SK-N-SH (cell line): ENCODE results near the gene LRRC49. TPM values are rescaled to one million over a fixed set of nuclear protein-coding genes. Genes with fewer than 3 reads are reported as not detected.

ENCODE experiments used
- CTCF ChIA-PET: fragments of 300-600, 350-600 bp; formaldehyde crosslinking; extraction: SDS; loops from one replicate; lab custom pipeline; 2021; lab: Yijun Ruan, JAX
- POLR2A ChIA-PET: fragments of 350-600 bp; sonication (Branson Sonifier 250); formaldehyde crosslinking; extraction: SDS; loops from one replicate; lab custom pipeline; 2020; ENCODE audit warnings: antibody characterized with exemption, inconsistent platforms; lab: Yijun Ruan, JAX
- DNase-seq: peaks from one replicate; pipeline ENCODE4 v3.0.0; 2012
- H2AFZ ChIP-seq: fragments of 200-600 bp; sonication (generic); 2 replicates; pipeline ENCODE4 v1.8.1; 2016; ENCODE audit warnings: antibody characterized with exemption, mild to moderate bottlenecking, low read depth
- H3F3A ChIP-seq: fragments of 200-600 bp; sonication (generic); replicated peaks from 2 replicates; pipeline ENCODE3; 2016; ENCODE audit warnings: antibody characterized with exemption, mild to moderate bottlenecking; ENCODE audit not compliant: insufficient read depth
- H3K27ac ChIP-seq, 2 experiments: fragments of 200-500 bp in 1 of 2; fragments of 200-600 bp in 1 of 2; sonication (Bioruptor generic) in 1 of 2; sonication (generic), shearing (Covaris generic) in 1 of 2; 2 replicates each; pipeline versions ENCODE4 v1.5.1 to v1.6.1; 2014 to 2016; ENCODE audit warnings: low read depth in 2 of 2, inconsistent platforms in 1 of 2, low read length in 1 of 2, mild to moderate bottlenecking in 1 of 2, mixed read lengths in 1 of 2
- H3K27me3 ChIP-seq: fragments of 200-600 bp; sonication (generic), shearing (Covaris generic); 2 replicates; pipeline ENCODE4 v1.6.1; 2016; ENCODE audit warnings: mixed run types; ENCODE audit not compliant: insufficient read depth
- H3K36me3 ChIP-seq, 2 experiments: fragments of 200-500 bp in 1 of 2; fragments of 200-600 bp in 1 of 2; sonication (Bioruptor generic) in 1 of 2; sonication (generic) in 1 of 2; replicated peaks in 1 of 2; 2 replicates each; pipeline versions ENCODE3 to v1.5.1; 2014 to 2016; ENCODE audit warnings: low read length in 1 of 2, mild to moderate bottlenecking in 1 of 2; ENCODE audit not compliant: insufficient read depth in 2 of 2, control insufficient read depth in 1 of 2
- H3K4me1 ChIP-seq, 2 experiments: fragments of 200-500 bp in 1 of 2; fragments of 200-600 bp in 1 of 2; sonication (Bioruptor generic) in 1 of 2; sonication (generic), shearing (Covaris generic) in 1 of 2; 2 replicates each; pipeline versions ENCODE4 v1.5.1 to v1.6.1; 2014 to 2016; ENCODE audit warnings: low read depth in 1 of 2, low read length in 1 of 2, mixed run types in 1 of 2; ENCODE audit not compliant: insufficient read depth in 2 of 2, control insufficient read depth in 1 of 2
- H3K4me2 ChIP-seq: fragments of 200-600 bp; sonication (generic), shearing (Covaris generic); 2 replicates; pipeline ENCODE4 v1.6.1; 2017; ENCODE audit warnings: mixed run types
- H3K4me3 ChIP-seq, 2 experiments: fragments of 200-500 bp in 1 of 2; fragments of 200-600 bp in 1 of 2; sonication (Bioruptor generic) in 1 of 2; sonication (generic), shearing (Covaris generic) in 1 of 2; 2 replicates each; pipeline versions ENCODE4 v1.5.1 to v1.8.1; 2014 to 2016; ENCODE audit warnings: low read depth in 2 of 2, inconsistent platforms in 1 of 2, low read length in 1 of 2, mild to moderate bottlenecking in 1 of 2, mixed read lengths in 1 of 2, moderate library complexity in 1 of 2
- H3K79me2 ChIP-seq: fragments of 200-600 bp; sonication (generic); 2 replicates; pipeline ENCODE4 v1.8.1; 2017; ENCODE audit warnings: mild to moderate bottlenecking; ENCODE audit not compliant: insufficient read depth
- H3K9ac ChIP-seq: fragments of 200-600 bp; sonication (generic); 2 replicates; pipeline ENCODE4 v1.6.1; 2017; ENCODE audit warnings: mixed run types
- H3K9me2 ChIP-seq: fragments of 200-600 bp; sonication (generic); 2 replicates; pipeline ENCODE4 v1.6.1; 2017; ENCODE audit warnings: mixed run types
- H3K9me3 ChIP-seq: fragments of 200-600 bp; sonication (generic); 2 replicates; pipeline ENCODE4 v1.6.1; 2017; ENCODE audit warnings: mixed run types, mild to moderate bottlenecking, moderate library complexity
- H4K20me1 ChIP-seq: fragments of 200-600 bp; sonication (generic); 2 replicates; pipeline ENCODE4 v1.6.1; 2017; ENCODE audit warnings: mild to moderate bottlenecking, mixed run types; ENCODE audit not compliant: insufficient read depth
- ELF1 ChIP-seq: IDR thresholded peaks from 2 replicates; pipeline ENCODE4 v1.4.0; 2012
- EZH2phosphoT487 ChIP-seq: fragments of 200-600 bp; sonication (generic); IDR thresholded peaks from 2 replicates; pipeline ENCODE4 v1.6.1; 2017; ENCODE audit warnings: low read depth, mixed run types, mild to moderate bottlenecking, antibody characterized with exemption, moderate library complexity, borderline replicate concordance
- FOSL2 ChIP-seq: IDR thresholded peaks from 2 replicates; pipeline ENCODE4 v1.4.0; 2012; ENCODE audit warnings: low read depth, mild to moderate bottlenecking, moderate library complexity, borderline replicate concordance
- FOXJ3 ChIP-seq: sonication (generic); formaldehyde crosslinking; IDR thresholded peaks from 2 replicates; pipeline ENCODE4 v1.5.1; 2020; ENCODE audit warnings: mild to moderate bottlenecking, missing genetic modification reagents
- GATA2 ChIP-seq: sonication (generic); formaldehyde crosslinking; IDR thresholded peaks from 2 replicates; pipeline ENCODE4 v1.5.0; 2020; ENCODE audit warnings: mild to moderate bottlenecking, missing genetic modification reagents
- JUND ChIP-seq: IDR thresholded peaks from 2 replicates; pipeline ENCODE4 v1.4.0; 2012
- MXI1 ChIP-seq: IDR thresholded peaks from 2 replicates; pipeline ENCODE4 v1.6.1; 2012; ENCODE audit warnings: mild to moderate bottlenecking, low read depth, low read length, improper control_type of control experiment
- NRF1 ChIP-seq: IDR thresholded peaks from 2 replicates; pipeline ENCODE4 v1.6.1; 2012; ENCODE audit warnings: low read depth, mild to moderate bottlenecking, low read length
- RAD21 ChIP-seq: IDR thresholded peaks from 2 replicates; pipeline ENCODE4 v1.6.1; 2012; ENCODE audit warnings: mild to moderate bottlenecking, low read length
- RFX5 ChIP-seq: IDR thresholded peaks from 2 replicates; pipeline ENCODE4 v1.6.1; 2012; ENCODE audit warnings: mild to moderate bottlenecking, improper control_type of control experiment, low read length
- RXRA ChIP-seq: IDR thresholded peaks from 2 replicates; pipeline ENCODE4 v1.4.0; 2012; ENCODE audit warnings: low read depth, mild to moderate bottlenecking, borderline replicate concordance
- SIN3A ChIP-seq: IDR thresholded peaks from 2 replicates; pipeline ENCODE4 v1.6.1; 2012; ENCODE audit warnings: low read depth, mild to moderate bottlenecking, low read length, moderate library complexity, borderline replicate concordance
- SMC3 ChIP-seq: IDR thresholded peaks from 2 replicates; pipeline ENCODE4 v1.6.1; 2012; ENCODE audit warnings: low read depth, low read length, improper control_type of control experiment
- TAF1 ChIP-seq: IDR thresholded peaks from 2 replicates; pipeline ENCODE4 v1.6.1; 2012; ENCODE audit warnings: low read depth, mild to moderate bottlenecking, low read length, moderate library complexity, borderline replicate concordance
- TCF12 ChIP-seq: IDR thresholded peaks from 2 replicates; pipeline ENCODE4 v1.4.0; 2012
- TEAD4 ChIP-seq: IDR thresholded peaks from 2 replicates; pipeline ENCODE4 v1.4.0; 2012; ENCODE audit warnings: mild to moderate bottlenecking, borderline replicate concordance; ENCODE audit not compliant: insufficient read depth
- WGBS: methylation state at CpG from one replicate; pipeline ENCODE4 v1.1.6; 2017; ENCODE audit warnings: low lambda C conversion rate; 5-methylcytosine and 5-hydroxymethylcytosine counted together
- polyA plus RNA-seq, 3 experiments: library from polyadenylated mRNA; depleted of rRNA; stranded (reverse); fragments of >200 nt; gene quantifications; 2 replicates each; pipeline ENCODE4 v1.2.3, GENCODE V29; 2012
- TF ChIP-seq, protein P1 (sequence below): IDR thresholded peaks from 2 replicates; pipeline ENCODE4; 2012
- TF ChIP-seq, protein P2 (sequence below): IDR thresholded peaks from 2 replicates; pipeline ENCODE4 v1.4.0; 2012; ENCODE audit warnings: low read depth
- TF ChIP-seq, protein P3 (sequence below): fragments of 150-350 bp; IDR thresholded peaks from 2 replicates; pipeline ENCODE4 v1.6.1; 2017; ENCODE audit warnings: antibody characterized with exemption, low read length, low read depth, borderline replicate concordance

LRRC49 gene
- polyA plus RNA-seq, 1 of the 3 experiments (the other 2 are of a cell fraction), result 7.2 TPM

DNA sequence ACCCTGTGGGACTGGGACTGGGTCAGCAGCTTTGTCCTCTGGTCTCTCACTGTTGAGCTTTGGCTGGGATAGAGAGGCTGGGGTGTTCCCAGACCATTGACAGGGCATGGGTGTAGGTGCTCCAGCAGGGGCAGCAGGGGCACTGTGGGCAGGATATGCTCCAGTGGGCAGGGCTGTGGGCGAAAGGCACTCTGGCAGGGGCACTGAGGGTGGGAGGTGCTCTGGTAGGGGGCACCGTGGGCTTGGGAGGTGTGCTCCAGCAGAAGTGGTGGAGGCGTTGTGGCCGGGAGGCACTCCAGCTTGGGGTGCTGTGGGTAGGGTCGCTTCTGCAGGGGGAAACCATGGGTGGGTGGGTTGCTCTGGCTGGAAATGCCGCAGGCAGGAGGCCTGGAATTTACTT lies 62.1 kb downstream of the LRRC49 start:
- WGBS, result 80% methylated on average over 6 of the region's 6 CpGs
- H4K20me1 ChIP-seq, result no peaks in the 10 kb centered on the region
- no peaks in the 10 kb centered on the region for H3K27me3 ChIP-seq
- H3K9me2 ChIP-seq, result no peaks in the 10 kb centered on the region
- H3K9me3 ChIP-seq, result peaks cover 10% of the 10 kb centered on the region; the same call in 1 of the 2 replicates
- no peaks in the 10 kb centered on the region for H3K79me2 ChIP-seq
- H3K27ac ChIP-seq, result no peak overlapping the region
- no peak for TF ChIP-seq RFX5
- TF ChIP-seq FOSL2, result no peak
- TF ChIP-seq, protein P1, sequence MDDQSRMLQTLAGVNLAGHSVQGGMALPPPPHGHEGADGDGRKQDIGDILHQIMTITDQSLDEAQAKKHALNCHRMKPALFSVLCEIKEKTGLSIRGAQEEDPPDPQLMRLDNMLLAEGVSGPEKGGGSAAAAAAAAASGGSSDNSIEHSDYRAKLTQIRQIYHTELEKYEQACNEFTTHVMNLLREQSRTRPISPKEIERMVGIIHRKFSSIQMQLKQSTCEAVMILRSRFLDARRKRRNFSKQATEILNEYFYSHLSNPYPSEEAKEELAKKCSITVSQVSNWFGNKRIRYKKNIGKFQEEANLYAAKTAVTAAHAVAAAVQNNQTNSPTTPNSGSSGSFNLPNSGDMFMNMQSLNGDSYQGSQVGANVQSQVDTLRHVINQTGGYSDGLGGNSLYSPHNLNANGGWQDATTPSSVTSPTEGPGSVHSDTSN, result no peak
- no peak for TF ChIP-seq TAF1
- TF ChIP-seq, protein P2, sequence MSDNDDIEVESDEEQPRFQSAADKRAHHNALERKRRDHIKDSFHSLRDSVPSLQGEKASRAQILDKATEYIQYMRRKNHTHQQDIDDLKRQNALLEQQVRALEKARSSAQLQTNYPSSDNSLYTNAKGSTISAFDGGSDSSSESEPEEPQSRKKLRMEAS, result no peak
- TF ChIP-seq ELF1, result no peak
- TF ChIP-seq TCF12, result no peak
- TF ChIP-seq TEAD4, result no peak
- no peak for TF ChIP-seq RAD21
- TF ChIP-seq NRF1, result no peak
- TF ChIP-seq, protein P3, sequence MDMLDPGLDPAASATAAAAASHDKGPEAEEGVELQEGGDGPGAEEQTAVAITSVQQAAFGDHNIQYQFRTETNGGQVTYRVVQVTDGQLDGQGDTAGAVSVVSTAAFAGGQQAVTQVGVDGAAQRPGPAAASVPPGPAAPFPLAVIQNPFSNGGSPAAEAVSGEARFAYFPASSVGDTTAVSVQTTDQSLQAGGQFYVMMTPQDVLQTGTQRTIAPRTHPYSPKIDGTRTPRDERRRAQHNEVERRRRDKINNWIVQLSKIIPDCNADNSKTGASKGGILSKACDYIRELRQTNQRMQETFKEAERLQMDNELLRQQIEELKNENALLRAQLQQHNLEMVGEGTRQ, result no peak
- TF ChIP-seq GATA2 (CRISPR knock-in tag), result no peak
- no peak for TF ChIP-seq SIN3A
- TF ChIP-seq EZH2phosphoT487, result no peak
- no peak for TF ChIP-seq SMC3
- TF ChIP-seq JUND, result no peak
- no peak for TF ChIP-seq FOXJ3 (CRISPR knock-in tag)
- TF ChIP-seq MXI1, result no peak
- TF ChIP-seq RXRA, result no peak
- ChIA-PET CTCF (interaction anchor here (0.6 kb wide), 1 partner anchor 1155 kb away, joined by 3 read pairs; no protein-coding TSS in a partner anchor), POLR2A (no interaction called here)
- no peak overlapping the region for H3K4me2 ChIP-seq
- H3K4me1 ChIP-seq, result peaks cover 0 to 4% of the 10 kb centered on the region in 2 experiments; a peak in 3 of 4 replicates
- H2AFZ ChIP-seq, result no peak overlapping the region
- peaks cover 0 to 15% of the 10 kb centered on the region in 2 experiments for H3K36me3 ChIP-seq
- no peak for DNase-seq
- H3K9ac ChIP-seq, result no peak overlapping the region
- H3F3A ChIP-seq, result peaks cover 23% of the 10 kb centered on the region
- H3K4me3 ChIP-seq, result no peak overlapping the region
